NCI-H2107 treated with DMSO at 0.1 percent for 48 hours (cell line): Measurements from ENCODE around the gene BTC.
"Not testable (repeated sequence)": the region's sequence is repeated elsewhere in the genome, so short reads cannot be mapped to it uniquely, and the experiment has no call there.

ENCODE experiments used
- DNase-seq: peaks from one replicate; lab custom pipeline; 2025; ENCODE audit not compliant: unreplicated experiment; lab: John Stamatoyannopoulos, UW

BTC gene, protein sequence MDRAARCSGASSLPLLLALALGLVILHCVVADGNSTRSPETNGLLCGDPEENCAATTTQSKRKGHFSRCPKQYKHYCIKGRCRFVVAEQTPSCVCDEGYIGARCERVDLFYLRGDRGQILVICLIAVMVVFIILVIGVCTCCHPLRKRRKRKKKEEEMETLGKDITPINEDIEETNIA

DNA sequence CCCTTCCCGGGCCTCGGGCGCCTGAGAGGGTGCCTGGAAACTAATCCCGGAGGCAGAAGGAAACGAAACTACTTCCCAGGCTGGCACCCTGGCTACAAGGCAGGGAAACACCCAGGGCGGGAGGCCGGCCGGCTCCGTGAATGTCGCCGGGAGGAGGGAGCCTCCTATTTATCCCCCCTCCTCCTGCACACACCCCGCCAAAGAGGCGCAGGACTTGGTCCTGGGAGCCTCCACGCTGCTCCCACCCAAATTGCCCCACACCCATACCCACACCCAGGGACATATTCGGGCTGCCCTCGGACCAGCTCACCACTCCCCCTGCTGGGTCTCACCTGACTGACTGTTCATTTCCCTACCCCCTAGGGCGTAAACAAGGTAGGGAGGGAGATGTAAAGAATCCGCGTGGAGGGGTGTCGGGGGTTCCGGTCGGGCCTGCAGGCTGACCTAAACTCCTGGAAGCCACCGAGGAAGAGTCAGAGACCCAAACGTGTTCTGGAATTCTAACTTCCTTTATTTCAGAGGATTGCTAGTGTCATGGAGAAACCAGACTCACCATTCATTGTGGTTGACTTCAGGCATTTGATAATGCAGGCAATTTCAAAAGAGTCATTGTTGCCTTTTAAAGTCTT is at the start of gene BTC:
TSS of gene BTC (minus strand) at position 142 of the 629 bp plus-strand sequence. CDS start 198 bp downstream, outside the sequence.
- DNase-seq, result peak; percentile 5

DNA sequence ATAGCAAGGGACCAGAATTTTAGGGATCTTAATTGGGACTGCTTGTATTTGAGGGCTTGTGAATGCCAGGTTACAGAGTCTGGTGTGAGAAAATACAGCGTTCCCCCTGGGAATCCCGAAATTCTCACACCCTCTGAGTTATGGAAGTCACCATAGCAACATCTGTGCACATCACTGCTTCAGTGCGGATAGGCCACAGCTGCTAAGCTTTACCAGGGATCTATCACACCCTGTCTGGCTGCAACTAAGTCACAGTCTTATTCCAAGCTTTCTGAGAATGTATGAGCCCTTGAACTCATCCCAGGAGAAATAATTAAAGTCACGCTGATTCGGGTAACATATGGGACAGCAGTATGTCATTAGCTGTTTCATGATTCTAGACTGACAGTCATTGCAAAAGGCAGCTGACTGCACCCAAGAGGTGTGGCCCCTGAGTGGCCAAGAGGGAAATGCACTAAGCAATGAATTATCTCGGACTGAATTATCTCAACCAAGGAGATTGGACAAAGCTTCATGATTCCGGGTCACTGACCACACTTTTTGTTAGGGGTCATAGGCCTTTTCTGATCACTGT is 46.7 kb upstream of the BTC start:
- no peak for DNase-seq

DNA sequence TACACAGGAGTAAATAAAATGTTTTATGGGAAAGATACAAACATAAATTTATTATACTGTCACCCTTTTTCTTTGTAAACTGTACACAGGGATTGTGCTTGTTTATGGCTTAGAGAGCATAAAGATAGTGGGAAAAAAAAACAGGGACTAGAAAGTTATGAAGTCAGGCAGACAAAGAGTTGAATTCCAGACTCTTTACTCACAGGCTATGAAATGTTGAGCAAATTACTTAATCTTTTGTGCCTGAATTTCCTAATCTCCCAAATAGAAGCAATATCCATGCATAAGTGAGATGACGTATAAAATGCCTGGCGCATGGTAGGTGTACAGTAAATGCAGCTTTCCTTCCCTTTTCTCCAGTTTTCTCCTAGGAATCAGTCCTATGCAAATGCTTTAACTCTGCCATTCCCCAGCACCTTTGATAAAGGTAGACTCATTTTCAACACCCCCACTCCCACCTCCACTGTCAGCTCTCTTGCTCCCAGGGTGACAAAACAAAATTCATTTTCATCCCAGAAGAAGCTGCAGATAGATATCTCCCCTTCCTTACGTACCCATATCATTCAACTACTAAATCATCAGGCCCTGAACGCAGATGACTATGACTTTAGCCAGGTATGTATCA is 44.5 kb upstream of the BTC start:
- DNase-seq, result no peak

DNA sequence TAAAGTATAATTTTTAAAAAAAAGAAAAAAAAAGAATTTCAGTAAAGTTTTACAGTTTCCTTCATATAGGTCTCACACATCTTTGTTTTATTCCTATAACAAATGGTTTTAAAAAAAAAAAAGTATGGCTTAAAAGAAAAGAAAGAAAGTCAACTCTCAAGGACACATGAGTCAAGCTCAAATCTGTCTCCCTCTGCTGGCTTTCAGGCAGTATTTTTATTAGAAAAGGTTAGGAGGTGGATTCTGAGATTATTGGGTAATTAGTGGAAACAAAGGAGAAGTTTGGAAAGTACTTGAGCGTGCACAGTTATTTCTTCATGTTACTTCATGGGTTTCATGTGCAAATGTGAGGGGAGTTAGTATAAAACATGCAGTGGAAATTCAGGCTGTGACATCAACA is 36.6 kb upstream of the BTC start:
- no peak for DNase-seq

DNA sequence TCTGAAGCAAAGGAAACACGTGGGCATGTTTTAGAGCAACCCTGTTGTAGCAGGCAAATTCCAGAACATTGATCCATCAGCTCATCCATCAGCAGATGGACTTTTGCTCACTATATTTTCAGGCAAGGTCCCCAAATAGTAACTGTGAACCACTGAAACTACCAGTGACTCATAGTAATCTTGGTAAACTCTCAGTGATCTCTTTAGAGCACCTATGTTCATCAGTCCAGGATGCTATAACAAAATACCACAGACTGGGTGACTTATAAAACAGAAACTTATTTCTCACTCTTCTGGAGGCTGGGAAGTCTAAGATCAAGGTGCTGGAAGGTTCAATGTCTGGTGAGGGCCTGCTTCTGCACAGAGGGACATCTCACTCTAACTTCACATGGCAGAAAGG is 28.9 kb upstream of the BTC start:
- no peak for DNase-seq

DNA sequence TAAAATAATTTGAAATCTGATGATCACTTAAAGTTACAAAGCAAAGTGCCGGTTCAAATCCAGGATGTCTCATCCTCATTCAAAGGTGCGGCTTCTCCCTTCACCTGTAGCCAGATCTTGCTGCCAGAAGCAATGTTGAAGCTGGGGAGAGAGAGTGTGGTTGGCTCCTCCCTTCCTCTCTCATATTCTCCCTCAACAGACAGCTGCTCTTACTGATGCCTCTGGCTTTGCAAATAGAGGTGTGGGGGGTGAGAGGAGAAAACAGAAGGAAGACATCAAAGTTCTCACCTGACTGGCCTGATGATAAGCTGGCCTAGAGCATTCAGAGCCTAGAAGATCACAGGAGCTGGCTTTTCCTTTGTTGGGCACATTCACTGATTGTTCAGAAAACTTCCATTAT is 28.3 kb upstream of the BTC start:
- DNase-seq, result no peak

DNA sequence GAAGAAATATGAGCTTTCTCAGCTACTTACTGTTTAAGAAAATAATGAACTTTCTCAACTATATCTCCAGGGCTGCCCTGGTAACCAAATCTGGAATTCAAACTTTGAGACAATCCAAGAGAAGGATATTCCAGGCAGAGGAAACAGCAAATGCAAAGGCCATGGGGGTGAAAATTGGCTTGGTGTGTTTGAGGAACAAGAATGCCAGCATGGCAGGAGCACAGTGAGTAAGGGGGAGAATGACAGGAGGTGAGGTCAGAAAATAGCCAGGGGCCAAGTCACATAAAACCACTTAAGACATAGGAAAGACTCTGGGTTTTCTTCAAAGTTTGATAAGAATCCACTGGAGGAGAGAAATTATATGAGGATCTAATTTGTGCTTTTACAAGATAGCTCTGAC is 27.2 kb upstream of the BTC start:
- no peak for DNase-seq

DNA sequence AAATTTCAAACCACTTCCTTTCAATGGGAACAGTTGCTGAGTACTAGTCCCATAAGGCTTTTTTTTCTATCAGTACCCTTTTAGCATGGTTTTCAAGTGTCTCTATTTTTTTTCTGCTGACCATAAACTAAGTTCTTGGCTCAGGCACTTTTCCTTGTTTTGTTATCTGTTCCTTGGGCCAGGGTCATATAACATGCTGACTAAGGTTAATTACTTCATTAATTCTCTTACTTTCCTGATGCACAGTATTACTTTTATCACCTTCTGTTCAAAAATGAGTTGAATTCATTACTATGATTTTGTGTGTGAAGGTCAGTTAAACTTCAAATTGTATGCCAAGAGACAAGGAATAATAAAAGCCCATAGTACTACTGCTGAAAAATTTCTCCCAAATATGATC is 19.7 kb upstream of the BTC start:
- DNase-seq, result no peak

DNA sequence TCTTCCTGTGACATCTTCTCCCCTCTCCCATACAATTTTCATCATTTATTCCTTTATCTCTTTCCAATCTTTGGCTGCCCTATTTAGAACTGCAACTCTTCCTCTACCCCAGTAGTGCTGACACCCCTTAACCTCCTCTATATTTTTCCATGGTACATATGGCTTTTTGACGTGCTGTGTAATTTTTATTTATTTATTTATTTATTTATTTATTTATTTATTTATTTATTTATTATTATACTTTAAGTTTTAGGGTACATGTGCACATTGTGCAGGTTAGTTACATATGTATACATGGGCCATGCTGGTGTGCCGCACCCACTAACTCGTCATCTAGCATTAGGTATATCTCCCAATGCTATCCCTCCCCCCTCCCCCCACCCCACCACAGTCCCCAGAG is 17.7 kb upstream of the BTC start:
- not testable (repeated sequence) for DNase-seq

DNA sequence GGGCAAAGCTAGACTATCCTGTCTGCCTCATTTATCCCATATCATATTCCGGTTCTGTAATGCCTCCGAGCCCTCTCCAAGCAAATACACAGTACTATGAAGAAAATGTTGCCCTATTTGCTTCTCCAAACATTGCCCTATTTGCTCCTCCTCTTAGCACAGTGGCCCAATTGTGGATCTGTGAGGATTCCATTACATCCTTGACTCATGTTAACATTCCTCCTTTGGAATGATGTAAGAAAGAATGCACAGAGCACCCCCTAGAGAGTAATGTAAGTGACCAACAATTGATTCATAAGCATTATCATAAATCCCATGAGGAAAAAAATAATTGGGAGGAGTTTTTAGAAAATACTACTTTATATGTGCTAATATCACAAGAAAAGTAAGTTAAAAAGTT is 11.3 kb upstream of the BTC start:
- DNase-seq, result no peak

DNA sequence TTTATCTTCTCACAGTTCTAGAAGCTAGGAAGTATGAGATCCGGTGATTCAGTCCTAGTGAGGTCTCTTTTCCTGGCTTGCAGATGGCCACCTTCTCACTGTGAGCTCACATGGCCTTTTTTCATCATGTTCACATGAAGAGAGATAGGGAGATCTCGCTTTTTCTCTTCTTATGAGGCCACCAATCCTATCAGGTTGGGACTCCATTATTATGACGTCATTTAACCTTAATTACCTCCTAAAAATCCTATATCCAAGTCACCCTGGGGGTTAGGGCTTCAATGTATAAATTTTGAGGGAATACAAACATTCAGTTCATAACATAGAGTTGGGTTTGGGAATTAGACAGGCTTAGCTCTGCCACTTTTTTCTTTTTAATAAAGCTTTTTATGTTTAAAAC is 6.0 kb upstream of the BTC start:
- DNase-seq, result no peak

DNA sequence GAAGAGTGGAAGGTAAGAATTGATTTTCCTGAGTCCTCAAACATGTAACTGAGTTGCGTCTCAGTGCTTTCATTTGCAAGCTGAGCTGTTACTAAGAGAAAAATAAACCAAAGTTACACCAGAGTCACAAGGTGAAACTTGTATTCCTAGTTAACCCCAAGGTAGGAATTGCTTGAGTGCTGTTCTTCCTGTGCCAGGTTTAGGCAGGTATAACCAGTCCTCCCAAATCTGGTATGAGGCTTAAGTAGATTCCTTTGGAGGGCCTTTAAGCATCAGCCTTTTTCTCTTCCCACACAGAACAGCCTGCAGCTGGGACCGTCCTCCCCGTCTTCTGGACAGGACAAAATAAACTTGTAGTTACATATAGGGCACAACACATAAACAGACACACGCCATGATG is 2.3 kb upstream of the BTC start:
- no peak for DNase-seq

DNA sequence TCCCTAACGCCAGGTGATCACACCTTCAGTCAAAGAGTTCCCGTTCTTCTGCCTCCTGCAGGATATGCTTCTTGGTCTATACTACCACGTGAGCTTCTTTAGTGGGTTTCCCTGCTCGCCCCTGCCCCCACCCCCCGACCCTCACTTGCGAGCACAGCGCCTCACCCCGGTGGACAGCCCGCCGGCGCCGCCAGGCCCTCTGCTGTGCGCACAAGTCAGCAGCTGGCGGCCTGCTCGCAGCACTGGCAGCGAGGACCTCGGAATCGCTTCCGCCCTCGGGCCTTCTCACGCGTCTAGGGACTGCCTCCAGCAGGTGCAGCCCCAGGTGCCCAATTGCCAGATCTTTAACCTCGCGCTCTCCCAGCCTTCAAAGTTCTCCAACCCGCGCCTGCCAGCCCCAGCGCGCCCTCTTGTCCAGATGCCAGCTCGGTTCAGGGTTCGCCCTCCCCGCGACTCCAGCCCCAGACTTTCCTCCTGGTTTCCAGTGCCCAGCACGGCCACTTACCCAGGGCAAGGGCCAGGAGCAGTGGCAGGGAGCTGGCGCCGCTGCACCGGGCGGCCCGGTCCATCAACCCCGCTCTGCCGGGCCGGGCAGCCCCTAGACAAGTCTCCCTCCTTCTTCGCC is 454 bp downstream of the BTC start:
- no peak for DNase-seq

DNA sequence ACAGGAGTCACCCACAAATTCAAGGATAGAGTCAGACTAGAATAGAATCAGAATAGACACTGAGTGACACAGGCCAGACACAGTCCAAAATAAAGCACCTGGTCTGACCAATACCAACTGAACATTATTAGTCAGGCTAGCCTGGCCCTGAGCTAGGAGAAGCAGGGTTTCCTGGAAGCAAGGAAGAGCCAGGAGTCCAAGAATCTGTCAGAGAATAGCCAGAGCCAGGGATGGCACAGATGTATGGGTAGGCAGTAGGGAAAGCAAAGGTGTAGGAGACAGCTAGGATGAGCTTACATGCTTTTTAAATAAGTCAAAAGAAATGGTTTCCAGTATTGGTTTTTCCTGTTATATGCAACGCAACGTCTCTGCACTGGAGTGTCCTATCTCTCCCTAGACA is 3.7 kb downstream of the BTC start:
- DNase-seq, result no peak

DNA sequence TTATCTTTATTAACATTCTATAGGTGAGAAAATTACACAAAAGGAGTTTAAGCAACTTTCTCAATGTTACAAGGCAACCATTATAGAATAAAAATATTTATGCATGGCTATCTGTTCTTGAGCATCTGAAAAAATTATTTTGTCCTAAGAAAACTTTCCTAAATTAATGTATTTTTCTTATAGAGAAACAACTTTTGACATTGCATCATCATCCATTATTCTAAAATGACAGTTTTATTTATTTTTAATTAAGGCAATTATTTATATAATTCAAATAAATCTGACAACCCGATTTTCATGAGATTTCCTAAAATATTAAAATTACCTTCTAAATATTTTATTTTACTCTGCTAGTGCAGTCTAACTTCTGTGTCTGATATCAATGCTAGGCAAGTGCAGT is 4.8 kb downstream of the BTC start:
- DNase-seq, result no peak

DNA sequence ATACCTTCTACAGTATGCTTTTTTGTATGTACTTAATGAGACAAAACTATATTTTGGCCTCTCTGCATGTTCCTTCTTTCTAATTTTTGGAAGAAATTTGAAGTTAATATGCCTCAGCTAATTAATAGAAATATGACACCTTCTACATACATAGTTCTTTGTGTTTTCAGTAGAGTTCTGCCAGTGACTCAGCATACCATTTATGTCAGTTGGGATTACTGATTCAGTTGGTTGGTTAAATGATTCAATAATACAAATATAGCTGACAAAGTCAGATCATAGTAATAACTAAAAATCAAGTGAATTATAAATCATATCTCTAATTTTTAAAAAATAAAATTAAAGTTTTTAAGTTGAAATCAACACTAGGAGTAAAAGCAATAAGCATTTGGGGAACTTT is 16.8 kb downstream of the BTC start:
- DNase-seq, result no peak

DNA sequence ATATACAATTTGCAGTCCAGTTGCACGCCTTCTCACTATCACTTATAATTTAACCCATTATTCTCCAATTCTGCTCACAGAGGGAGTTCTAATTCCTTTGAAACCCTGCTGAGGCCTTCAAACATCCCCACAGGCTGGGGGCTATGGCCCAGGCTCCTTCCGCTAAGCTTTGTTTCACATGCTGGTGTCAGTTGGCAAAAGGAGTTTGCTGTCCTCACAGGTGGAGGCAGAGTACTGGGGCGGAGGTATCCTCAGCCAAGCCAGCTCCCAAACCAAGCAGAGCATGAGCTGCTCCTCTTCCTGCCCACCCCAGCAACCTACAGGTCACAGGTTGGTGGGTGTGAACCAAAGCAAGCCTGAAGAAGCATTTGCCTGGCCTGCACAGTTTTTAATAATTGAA is 21.5 kb downstream of the BTC start:
- no peak for DNase-seq

DNA sequence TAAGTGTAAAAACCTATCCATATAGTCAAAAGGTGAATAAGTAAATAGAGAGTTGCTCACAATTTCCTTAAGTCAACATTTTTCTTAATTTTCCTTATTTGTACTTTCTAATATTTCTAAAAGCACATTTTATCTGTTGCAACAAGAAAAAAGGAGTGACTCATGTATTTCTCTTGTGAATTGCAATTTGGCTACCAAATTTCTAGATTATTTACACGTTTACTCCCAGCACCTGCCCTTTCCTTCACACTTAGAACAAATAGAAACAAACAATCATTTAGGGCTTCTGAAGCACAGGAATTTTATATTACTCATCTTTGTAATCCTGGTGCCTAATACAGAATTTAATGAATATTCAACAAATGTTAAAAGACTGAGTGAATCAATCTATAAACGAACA is 22.2 kb downstream of the BTC start:
- DNase-seq, result no peak

DNA sequence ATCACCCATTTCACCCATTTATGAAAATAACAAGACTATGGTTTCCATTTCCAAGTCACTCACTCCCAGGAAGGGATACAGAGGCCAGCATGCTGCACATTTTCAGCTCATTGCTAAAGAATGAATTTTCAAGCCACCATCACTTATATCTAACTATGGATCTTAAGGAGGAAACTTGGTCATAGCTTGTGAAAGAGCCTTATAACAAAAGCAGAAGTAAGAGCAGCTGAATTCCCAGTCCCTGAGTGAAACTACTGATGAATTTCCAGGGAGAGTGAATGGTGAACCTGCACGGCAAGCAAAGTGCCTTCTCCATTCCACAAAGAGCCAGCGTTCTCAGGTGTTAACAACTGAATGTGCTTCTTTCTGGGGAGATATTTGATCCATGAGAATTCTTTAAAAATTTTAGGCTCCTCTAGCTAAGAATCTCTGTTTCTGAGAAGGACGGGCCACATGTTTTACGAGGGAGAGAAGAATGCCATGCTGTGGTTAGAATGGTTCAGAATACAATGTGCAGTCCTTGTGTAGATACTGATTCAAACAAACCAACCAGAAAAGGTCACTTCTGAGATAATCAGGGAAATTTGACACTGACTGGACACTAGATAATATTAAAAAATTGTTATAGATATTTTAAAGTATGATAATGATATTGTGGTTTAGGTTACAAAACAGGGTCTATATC is 24.0 kb downstream of the BTC start:
- DNase-seq, result no peak

DNA sequence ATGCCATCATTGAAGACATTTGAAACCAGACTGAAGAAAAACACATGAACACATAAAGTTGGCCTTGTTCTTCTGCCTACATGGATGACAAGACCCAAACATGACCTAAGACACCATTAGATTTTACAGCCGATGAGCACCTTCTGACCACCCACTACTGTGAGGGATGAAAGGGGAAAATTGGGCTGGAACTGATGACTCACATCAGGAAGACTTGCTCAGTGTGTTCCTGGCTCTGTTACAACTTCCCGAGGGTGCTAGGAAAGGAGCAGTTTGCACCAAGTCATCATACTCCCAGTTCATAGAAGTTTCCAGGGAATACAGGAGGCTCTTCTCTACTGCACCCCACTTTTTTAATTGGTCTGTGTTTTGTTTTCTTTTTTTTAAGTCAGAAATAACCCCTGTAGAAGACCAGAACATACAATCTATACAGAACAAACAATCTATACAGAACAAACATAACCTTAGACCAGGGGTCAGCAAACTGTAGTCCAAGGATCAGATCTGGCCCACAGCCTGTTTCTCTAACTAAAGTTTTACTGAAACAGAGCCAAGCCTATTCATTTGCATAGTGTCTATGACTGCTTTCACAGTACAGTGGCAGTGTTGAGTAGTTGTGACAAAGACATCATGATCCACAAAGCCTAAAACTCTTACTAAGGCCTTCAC is 25.3 kb downstream of the BTC start:
- no peak for DNase-seq

DNA sequence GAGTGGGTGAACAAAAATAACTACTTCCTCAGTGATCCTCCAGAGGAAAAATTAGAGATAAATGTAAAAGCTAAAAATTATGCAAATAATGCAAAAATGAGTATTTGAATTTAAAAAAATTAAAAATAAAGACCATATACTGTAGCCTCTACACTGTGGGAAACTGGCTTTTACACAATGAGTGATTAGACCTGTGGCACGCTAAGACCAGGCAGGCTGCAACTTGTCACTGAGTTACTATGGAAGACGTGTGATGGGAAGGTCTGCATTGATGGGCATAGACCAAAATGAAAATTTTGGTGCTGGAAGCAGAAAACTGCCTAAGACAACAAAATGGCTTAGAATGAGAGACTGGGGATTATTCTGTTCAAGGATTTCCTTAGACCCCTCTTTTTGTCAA is 30.2 kb downstream of the BTC start:
- no peak for DNase-seq
